Measurements from ENCODE around the gene SLC16A8. TPM values are rescaled to one million over a fixed set of nuclear protein-coding genes. Genes with fewer than 3 reads are reported as not detected.

The SLC16A8 gene
- total and polyA plus RNA-seq, 10 of the 15 experiments (the other 5 are each of a cell fraction or from before 2014, with no cell fraction given), result not detected

- RAD21 ChIA-PET (ENCODE audit: unreplicated experiment), result interaction anchor here (0.6 to 2.1 kb wide), 4 partner anchors 30 to 457 kb away, joined by 3 to 9 read pairs (median 3); no protein-coding TSS in a partner anchor
- WGBS (ENCODE audit: insufficient coverage, insufficient replicate concordance, low lambda C conversion rate, missing lambda C conversion rate), result 50% methylated on average over 32 of the region's 32 CpGs
- no peaks in the 10 kb centered on the region for H3K4me1 ChIP-seq (ENCODE audit: control insufficient read depth, insufficient read depth, low read length)
- no peak for DNase-seq (ENCODE audit: low read depth, low spot score)
- POLR2A ChIA-PET, result interaction anchor here (1.1 kb wide), 1 partner anchor 64 kb away, joined by 3 read pairs; no protein-coding TSS in a partner anchor
- no peaks in the 10 kb centered on the region; a peak in 1 of 4 replicates for H3K36me3 ChIP-seq (ENCODE audit: control insufficient read depth in 2 of 2, insufficient read depth in 2 of 2, low read length in 1 of 2)
- SMC1A ChIA-PET (ENCODE audit: uncharacterized antibody, unreplicated experiment), result interaction anchor here (1.0 to 1.5 kb wide), 3 partner anchors 15 to 66 kb away, joined by 3 read pairs; no protein-coding TSS in a partner anchor
- no peaks in the 10 kb centered on the region for H3K9me3 ChIP-seq (replicated peaks; ENCODE audit: control insufficient read depth, insufficient read depth, low read length)
- in situ Hi-C loops (cut with MboI), result no loop called here
- no peak overlapping the region for H3K9ac ChIP-seq (ENCODE audit: control insufficient read depth, insufficient read depth, low read length)
- no peak overlapping the region for H3K4me2 ChIP-seq (ENCODE audit: control insufficient read depth, insufficient read depth)
- H3K4me3 ChIP-seq, result no peak overlapping the region
- no TSS peak for BruUV-seq (replicated peaks)
- no peaks in the 10 kb centered on the region for H4K20me1 ChIP-seq (ENCODE audit: control insufficient read depth, insufficient read depth)
- intact Hi-C loops (cut with micrococcal nuclease; ENCODE audit: unreplicated experiment), result loop anchor here (10.0 kb wide), 2 partner anchors 100 to 240 kb away; no protein-coding TSS in a partner anchor
- H3K27me3 ChIP-seq (replicated peaks in 1 of 2; ENCODE audit: control insufficient read depth in 2 of 2, insufficient read depth in 2 of 2, low read length in 1 of 2), result no peaks in the 10 kb centered on the region
- FAIRE-seq, result no peak
- ATAC-seq, result peak; percentile 97
- CTCF ChIA-PET, result interaction anchor here (0.6 to 2.1 kb wide), 21 partner anchors 10 to 458 kb away, joined by 3 to 12 read pairs (median 3); no protein-coding TSS in a partner anchor
- H3K27ac ChIP-seq (ENCODE audit: control insufficient read depth, insufficient read depth), result no peak overlapping the region
- H2AFZ ChIP-seq (ENCODE audit: control insufficient read depth, low read depth, low read length), result no peak overlapping the region
- no peaks in the 10 kb centered on the region for H3K79me2 ChIP-seq (ENCODE audit: control insufficient read depth, insufficient read depth, low read length)
- no peak for TF ChIP-seq GATAD2B (conservative IDR thresholded peaks at IDR 0.05; ENCODE audit: low read depth)
- TF ChIP-seq CUX1 (IDR thresholded peaks at IDR 0.05; ENCODE audit: insufficient replicate concordance, low read depth, low read length), result no peak
- TF ChIP-seq USF2 (IDR thresholded peaks at IDR 0.05; ENCODE audit: borderline replicate concordance, low read depth, low read length), result no peak
- TF ChIP-seq IKZF1 (conservative IDR thresholded peaks at IDR 0.05), result peak; percentile 26; the same call in 1 of the 2 replicates
- TF ChIP-seq RELA (IDR thresholded peaks at IDR 0.05; ENCODE audit: borderline replicate concordance, partially characterized antibody), result no peak
- no peak for TF ChIP-seq CHD4 (IDR thresholded peaks at IDR 0.05)
- no peak for TF ChIP-seq BHLHE40 (IDR thresholded peaks at IDR 0.05; ENCODE audit: borderline replicate concordance in 1 of 2, low read depth in 2 of 2, low read length in 1 of 2)
- no peak for TF ChIP-seq YBX1 (IDR thresholded peaks at IDR 0.05)
- no peak for TF ChIP-seq ZNF24 (IDR thresholded peaks at IDR 0.05)
- no peak for TF ChIP-seq SREBF2 (IDR thresholded peaks at IDR 0.05; ENCODE audit: low read length)
- no peak for TF ChIP-seq TAF1 (IDR thresholded peaks at IDR 0.05; ENCODE audit: borderline replicate concordance, low read depth, low read length)
- no peak for TF ChIP-seq NRF1 (conservative IDR thresholded peaks at IDR 0.05; ENCODE audit: low read depth, low read length)
- no peak for TF ChIP-seq POLR2AphosphoS2 (IDR thresholded peaks at IDR 0.05; ENCODE audit: low read depth, low read length)
- no peak for TF ChIP-seq EGR1 (IDR thresholded peaks at IDR 0.05; ENCODE audit: borderline replicate concordance in 1 of 2, low read depth in 2 of 2, low read length in 2 of 2)
- TF ChIP-seq IRF5 (IDR thresholded peaks at IDR 0.05; ENCODE audit: borderline replicate concordance), result no peak
Measured at GRCh38 chr22:38114484-38115398, 30.8 kb upstream of the SLC16A8 start.

Data from GM12878 (cell line).